HEK293 (cell line): Measurements from ENCODE around the gene NEK9.

Experiments
- CTCF ChIA-PET: fragments of 350-600 bp; formaldehyde crosslinking; extraction: SDS; loops from one replicate; lab custom pipeline; 2021; ENCODE audit warnings: antibody characterized with exemption; lab: Yijun Ruan, JAX
- POLR2A ChIA-PET: fragments of 300-600 bp; formaldehyde crosslinking; extraction: SDS; loops from one replicate; lab custom pipeline; 2020; ENCODE audit warnings: antibody characterized with exemption, inconsistent platforms; lab: Yijun Ruan, JAX
- H3K27ac ChIP-seq: fragments of 200-500 bp; sonication (Bioruptor generic); 2 replicates; pipeline ENCODE4 v1.5.1; 2014; ENCODE audit warnings: low read depth, low read length, control low read depth, inconsistent platforms; ENCODE audit errors: extremely low read depth
- H3K36me3 ChIP-seq, 2 experiments: fragments of 200-500 bp in 1 of 2; sonication (Bioruptor generic) in 1 of 2; 1 replicate in 1 of 2; 2 replicates in 1 of 2; pipeline ENCODE4 v1.5.1; 2014 to 2017; ENCODE audit warnings: inconsistent platforms in 2 of 2, low read length in 2 of 2; ENCODE audit not compliant: control insufficient read depth in 2 of 2, insufficient read depth in 1 of 2
- H3K4me1 ChIP-seq: fragments of 200-500 bp; sonication (Bioruptor generic); 2 replicates; pipeline ENCODE4 v1.5.1; 2014; ENCODE audit warnings: mild to moderate bottlenecking, low read length, inconsistent platforms; ENCODE audit not compliant: control insufficient read depth, insufficient read depth
- H3K4me3 ChIP-seq: 2 replicates; pipeline ENCODE4 v1.5.1; 2011; ENCODE audit warnings: low read depth, mild to moderate bottlenecking, control low read depth, low read length, moderate library complexity
- H3K9me3 ChIP-seq: fragments of 200-500 bp; sonication (Bioruptor generic); 2 replicates; pipeline ENCODE4 v1.5.1; 2014; ENCODE audit warnings: low read depth, low read length, inconsistent platforms; ENCODE audit not compliant: control insufficient read depth, insufficient read depth
- GLI4 ChIP-seq: fragments of 450-650 bp; formaldehyde crosslinking; IDR thresholded peaks from 2 replicates; pipeline ENCODE4 v1.5.1; 2016; ENCODE audit warnings: missing biosample characterization, missing genetic modification characterization
- MEIS1 ChIP-seq: sonication (generic); formaldehyde crosslinking; IDR thresholded peaks from 2 replicates; pipeline ENCODE4 v1.8.1; 2022; ENCODE audit warnings: missing genetic modification reagents, mild to moderate bottlenecking, borderline replicate concordance
- PRDM1 ChIP-seq: fragments of 450-650 bp; formaldehyde crosslinking; IDR thresholded peaks from 2 replicates; pipeline ENCODE4; 2016; ENCODE audit warnings: missing biosample characterization, missing genetic modification characterization
- SETDB1 ChIP-seq: IDR thresholded peaks from one replicate; pipeline ENCODE4 v1.6.1; 2017; ENCODE audit warnings: mild to moderate bottlenecking, low read length, moderate library complexity, mixed read lengths; ENCODE audit not compliant: insufficient read length
- SP2 ChIP-seq: fragments of 450-650 bp; formaldehyde crosslinking; IDR thresholded peaks from 2 replicates; pipeline ENCODE4 v1.5.1; 2016; ENCODE audit warnings: missing biosample characterization, missing genetic modification characterization
- ZBTB17 ChIP-seq: fragments of 450-650 bp; formaldehyde crosslinking; IDR thresholded peaks from 2 replicates; pipeline ENCODE4 v1.5.1; 2016; ENCODE audit warnings: missing biosample characterization, missing genetic modification characterization
- ZNF133 ChIP-seq: fragments of 450-650 bp; formaldehyde crosslinking; IDR thresholded peaks from 2 replicates; pipeline ENCODE4 v1.5.1; 2016; ENCODE audit warnings: missing biosample characterization, missing genetic modification characterization
- ZNF146 ChIP-seq: fragments of 450-650 bp; formaldehyde crosslinking; IDR thresholded peaks from 2 replicates; pipeline ENCODE4 v1.5.1; 2016; ENCODE audit warnings: missing biosample characterization, missing genetic modification characterization
- ZNF214 ChIP-seq: fragments of 450-650 bp; formaldehyde crosslinking; IDR thresholded peaks from 2 replicates; pipeline ENCODE4 v1.5.1; 2017; ENCODE audit warnings: missing biosample characterization, mild to moderate bottlenecking, missing genetic modification characterization, borderline replicate concordance
- ZNF223 ChIP-seq: fragments of 450-650 bp; formaldehyde crosslinking; IDR thresholded peaks from 2 replicates; pipeline ENCODE4 v1.5.1; 2016; ENCODE audit warnings: missing biosample characterization, missing genetic modification characterization
- ZNF335 ChIP-seq: fragments of 450-650 bp; formaldehyde crosslinking; conservative IDR thresholded peaks from 2 replicates; pipeline ENCODE4 v1.5.1; 2016; ENCODE audit warnings: missing biosample characterization, missing genetic modification characterization
- ZNF354C ChIP-seq: fragments of 450-650 bp; formaldehyde crosslinking; IDR thresholded peaks from 2 replicates; pipeline ENCODE4 v1.5.1; 2016; ENCODE audit warnings: missing biosample characterization, missing genetic modification characterization, low read depth, borderline replicate concordance
- ZNF544 ChIP-seq: fragments of 450-650 bp; formaldehyde crosslinking; IDR thresholded peaks from 2 replicates; pipeline ENCODE4 v1.5.0; 2017; ENCODE audit warnings: missing biosample characterization, missing genetic modification characterization
- ZNF555 ChIP-seq: fragments of 450-650 bp; formaldehyde crosslinking; conservative IDR thresholded peaks from 2 replicates; pipeline ENCODE4 v1.5.1; 2017; ENCODE audit warnings: missing biosample characterization, mild to moderate bottlenecking, missing genetic modification characterization, inconsistent platforms
- ZNF560 ChIP-seq: fragments of 450-650 bp; formaldehyde crosslinking; IDR thresholded peaks from 2 replicates; pipeline ENCODE4 v1.5.1; 2017; ENCODE audit warnings: missing biosample characterization, missing genetic modification characterization, borderline replicate concordance
- ZNF600 ChIP-seq: fragments of 450-650 bp; formaldehyde crosslinking; IDR thresholded peaks from 2 replicates; pipeline ENCODE4 v1.5.1; 2016; ENCODE audit warnings: missing biosample characterization, missing genetic modification characterization
- ZNF610 ChIP-seq: fragments of 450-650 bp; formaldehyde crosslinking; IDR thresholded peaks from 2 replicates; pipeline ENCODE4 v1.5.1; 2016; ENCODE audit warnings: missing biosample characterization, missing genetic modification characterization, borderline replicate concordance
- ZNF707 ChIP-seq: fragments of 450-650 bp; formaldehyde crosslinking; IDR thresholded peaks from 2 replicates; pipeline ENCODE4 v1.5.1; 2016; ENCODE audit warnings: missing biosample characterization, missing genetic modification characterization
- ZNF768 ChIP-seq: fragments of 450-650 bp; formaldehyde crosslinking; IDR thresholded peaks from 2 replicates; pipeline ENCODE4 v1.5.1; 2018; ENCODE audit warnings: missing biosample characterization, mild to moderate bottlenecking, missing genetic modification characterization
- ZNF777 ChIP-seq: fragments of 450-650 bp; formaldehyde crosslinking; IDR thresholded peaks from 2 replicates; pipeline ENCODE4 v1.5.1; 2017; ENCODE audit warnings: missing biosample characterization, missing genetic modification characterization, borderline replicate concordance
- ZNF791 ChIP-seq: fragments of 450-650 bp; formaldehyde crosslinking; IDR thresholded peaks from 2 replicates; pipeline ENCODE4 v1.5.1; 2016; ENCODE audit warnings: missing biosample characterization, missing genetic modification characterization
- TF ChIP-seq, protein P1 (sequence below): fragments of 450-650 bp; formaldehyde crosslinking; IDR thresholded peaks from 2 replicates; pipeline ENCODE4 v1.5.1; 2016; ENCODE audit warnings: missing biosample characterization, missing genetic modification characterization
- TF ChIP-seq, protein P2 (sequence below): fragments of 450-650 bp; formaldehyde crosslinking; IDR thresholded peaks from 2 replicates; pipeline ENCODE4 v1.5.1; 2016; ENCODE audit warnings: missing biosample characterization, missing genetic modification characterization
- TF ChIP-seq, protein P3 (sequence below): fragments of 450-650 bp; formaldehyde crosslinking; IDR thresholded peaks from 2 replicates; pipeline ENCODE4 v1.5.1; 2016; ENCODE audit warnings: missing biosample characterization, missing genetic modification characterization
- TF ChIP-seq, protein P4 (sequence below): fragments of 450-650 bp; formaldehyde crosslinking; IDR thresholded peaks from 2 replicates; pipeline ENCODE4 v1.5.1; 2016; ENCODE audit warnings: missing biosample characterization, missing genetic modification characterization
- TF ChIP-seq, protein P5 (sequence below): fragments of 450-650 bp; formaldehyde crosslinking; IDR thresholded peaks from 2 replicates; pipeline ENCODE4 v1.5.1; 2016; ENCODE audit warnings: missing biosample characterization, missing genetic modification characterization

Gene NEK9

DNA sequence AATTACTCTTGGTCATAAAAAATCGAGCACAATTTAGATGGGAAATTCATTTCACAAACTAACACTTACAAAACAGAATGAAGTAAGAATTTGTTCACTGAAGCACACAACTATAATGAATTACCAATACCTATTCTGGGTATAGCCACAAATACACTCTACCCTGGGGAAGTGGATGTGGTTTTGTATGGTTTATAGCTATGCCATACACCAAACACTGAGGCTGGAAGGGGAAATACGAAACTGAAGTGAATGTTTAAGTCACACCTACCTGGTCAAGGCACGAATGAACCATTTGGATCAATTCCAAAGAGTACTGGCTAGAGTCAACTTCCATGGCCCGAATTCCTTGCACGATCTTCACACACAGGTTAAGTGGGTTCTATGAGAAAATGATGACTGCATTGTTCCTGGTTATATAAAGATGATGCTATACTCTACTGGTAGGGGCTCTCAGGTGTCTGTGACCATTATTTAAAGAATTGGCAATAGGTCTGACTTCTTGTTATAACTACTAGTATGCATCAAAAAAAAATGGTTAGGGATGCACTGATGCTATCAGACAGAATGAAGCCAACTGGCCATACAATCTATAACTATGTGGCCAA is 12.8 kb downstream of the NEK9 start (continued):
- TF ChIP-seq, protein P1, sequence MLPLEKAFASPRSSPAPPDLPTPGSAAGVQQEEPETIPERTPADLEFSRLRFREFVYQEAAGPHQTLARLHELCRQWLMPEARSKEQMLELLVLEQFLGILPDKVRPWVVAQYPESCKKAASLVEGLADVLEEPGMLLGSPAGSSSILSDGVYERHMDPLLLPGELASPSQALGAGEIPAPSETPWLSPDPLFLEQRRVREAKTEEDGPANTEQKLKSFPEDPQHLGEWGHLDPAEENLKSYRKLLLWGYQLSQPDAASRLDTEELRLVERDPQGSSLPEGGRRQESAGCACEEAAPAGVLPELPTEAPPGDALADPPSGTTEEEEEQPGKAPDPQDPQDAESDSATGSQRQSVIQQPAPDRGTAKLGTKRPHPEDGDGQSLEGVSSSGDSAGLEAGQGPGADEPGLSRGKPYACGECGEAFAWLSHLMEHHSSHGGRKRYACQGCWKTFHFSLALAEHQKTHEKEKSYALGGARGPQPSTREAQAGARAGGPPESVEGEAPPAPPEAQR (tag by site-specific recombination) = no peak
- no peak for TF ChIP-seq ZNF354C (tag by site-specific recombination)
- TF ChIP-seq ZNF544 (tag by site-specific recombination) = no peak
- TF ChIP-seq ZNF768 = no peak
- no peak for TF ChIP-seq ZNF707 (tag by site-specific recombination)
- no peak for TF ChIP-seq ZNF777 (tag by site-specific recombination)
- no peak for TF ChIP-seq PRDM1 (tag by site-specific recombination)
- no peak for TF ChIP-seq SP2 (tag by site-specific recombination)

DNA sequence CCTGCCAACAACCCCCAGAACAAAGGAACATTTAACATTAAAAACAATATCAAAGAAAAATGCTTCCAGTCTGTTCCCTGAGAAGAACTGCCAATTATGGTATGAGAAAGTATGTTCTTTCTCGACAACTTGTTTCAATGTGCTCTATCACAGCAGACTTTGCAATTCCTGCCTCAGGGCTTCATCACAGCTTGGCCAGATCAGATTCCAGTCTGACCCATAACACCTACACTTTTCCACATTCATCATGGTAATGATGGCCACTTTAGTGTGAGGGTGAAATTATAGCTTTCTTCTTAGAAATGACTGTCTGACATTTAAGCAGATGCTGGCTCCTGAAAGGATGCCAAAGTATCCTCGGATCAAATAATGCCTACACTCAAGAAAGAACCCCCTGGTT is 17.0 kb downstream of the NEK9 start:
- ChIA-PET CTCF (no interaction called here), POLR2A (no interaction called here)
- H3K36me3 ChIP-seq = peaks cover 81 to 96% of the 10 kb centered on the region in 2 experiments
- no peak overlapping the region for H3K27ac ChIP-seq
- no peaks in the 10 kb centered on the region for H3K4me1 ChIP-seq
- no peak overlapping the region for H3K4me3 ChIP-seq
- no peaks in the 10 kb centered on the region for H3K9me3 ChIP-seq
- TF ChIP-seq, protein P2, sequence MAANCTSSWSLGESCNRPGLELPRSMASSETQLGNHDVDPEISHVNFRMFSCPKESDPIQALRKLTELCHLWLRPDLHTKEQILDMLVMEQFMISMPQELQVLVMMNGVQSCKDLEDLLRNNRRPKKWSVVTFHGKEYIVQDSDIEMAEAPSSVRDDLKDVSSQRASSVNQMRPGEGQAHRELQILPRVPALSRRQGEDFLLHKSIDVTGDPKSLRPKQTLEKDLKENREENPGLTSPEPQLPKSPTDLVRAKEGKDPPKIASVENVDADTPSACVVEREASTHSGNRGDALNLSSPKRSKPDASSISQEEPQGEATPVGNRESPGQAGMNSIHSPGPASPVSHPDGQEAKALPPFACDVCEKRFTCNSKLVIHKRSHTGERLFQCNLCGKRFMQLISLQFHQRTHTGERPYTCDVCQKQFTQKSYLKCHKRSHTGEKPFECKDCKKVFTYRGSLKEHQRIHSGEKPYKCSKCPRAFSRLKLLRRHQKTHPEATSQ (tag by site-specific recombination) = no peak
- TF ChIP-seq ZNF133 (tag by site-specific recombination) (no peak), ZNF214 (tag by site-specific recombination) (no peak), MEIS1 (CRISPR knock-in tag) (no peak), SETDB1 (no peak), ZNF335 (tag by site-specific recombination) (no peak), ZBTB17 (tag by site-specific recombination) (no peak), ZNF600 (tag by site-specific recombination) (no peak), ZNF610 (tag by site-specific recombination) (no peak), GLI4 (no peak), ZNF791 (tag by site-specific recombination) (no peak), ZNF560 (no peak)
- TF ChIP-seq, protein P3, sequence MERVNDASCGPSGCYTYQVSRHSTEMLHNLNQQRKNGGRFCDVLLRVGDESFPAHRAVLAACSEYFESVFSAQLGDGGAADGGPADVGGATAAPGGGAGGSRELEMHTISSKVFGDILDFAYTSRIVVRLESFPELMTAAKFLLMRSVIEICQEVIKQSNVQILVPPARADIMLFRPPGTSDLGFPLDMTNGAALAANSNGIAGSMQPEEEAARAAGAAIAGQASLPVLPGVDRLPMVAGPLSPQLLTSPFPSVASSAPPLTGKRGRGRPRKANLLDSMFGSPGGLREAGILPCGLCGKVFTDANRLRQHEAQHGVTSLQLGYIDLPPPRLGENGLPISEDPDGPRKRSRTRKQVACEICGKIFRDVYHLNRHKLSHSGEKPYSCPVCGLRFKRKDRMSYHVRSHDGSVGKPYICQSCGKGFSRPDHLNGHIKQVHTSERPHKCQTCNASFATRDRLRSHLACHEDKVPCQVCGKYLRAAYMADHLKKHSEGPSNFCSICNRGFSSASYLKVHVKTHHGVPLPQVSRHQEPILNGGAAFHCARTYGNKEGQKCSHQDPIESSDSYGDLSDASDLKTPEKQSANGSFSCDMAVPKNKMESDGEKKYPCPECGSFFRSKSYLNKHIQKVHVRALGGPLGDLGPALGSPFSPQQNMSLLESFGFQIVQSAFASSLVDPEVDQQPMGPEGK = no peak

DNA sequence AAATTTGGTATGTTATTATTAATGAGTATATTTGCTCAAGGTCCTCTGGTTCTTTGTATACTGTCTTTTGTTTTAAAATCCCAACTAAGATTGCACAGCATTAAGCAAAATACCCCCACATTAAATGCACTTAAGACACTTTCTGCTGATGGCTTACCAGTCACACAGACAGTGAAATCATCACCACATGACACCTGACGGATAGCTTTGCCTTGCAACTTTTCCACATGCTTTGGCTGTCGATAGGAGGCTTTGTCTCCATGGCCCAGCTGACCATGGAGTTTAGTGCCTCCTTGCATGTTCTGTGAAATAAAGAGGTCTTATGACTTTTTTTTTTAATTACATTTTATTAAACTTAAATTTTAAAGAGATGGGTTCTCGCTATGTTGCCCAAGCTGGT is 19.7 kb downstream of the NEK9 start:
- Histone ChIP-seq H3K9me3 (no peaks in the 10 kb centered on the region), H3K4me1 (no peaks in the 10 kb centered on the region), H3K4me3 (no peak overlapping the region), H3K27ac (no peak overlapping the region), H3K36me3 (peaks cover 78 to 86% of the 10 kb centered on the region in 2 experiments)
- CTCF ChIA-PET = no interaction called here
- POLR2A ChIA-PET = interaction anchor here (0.7 kb wide), 1 partner anchor 36 kb away, joined by 3 read pairs; no protein-coding TSS in a partner anchor
- no peak for TF ChIP-seq ZNF223
- TF ChIP-seq, protein P4, sequence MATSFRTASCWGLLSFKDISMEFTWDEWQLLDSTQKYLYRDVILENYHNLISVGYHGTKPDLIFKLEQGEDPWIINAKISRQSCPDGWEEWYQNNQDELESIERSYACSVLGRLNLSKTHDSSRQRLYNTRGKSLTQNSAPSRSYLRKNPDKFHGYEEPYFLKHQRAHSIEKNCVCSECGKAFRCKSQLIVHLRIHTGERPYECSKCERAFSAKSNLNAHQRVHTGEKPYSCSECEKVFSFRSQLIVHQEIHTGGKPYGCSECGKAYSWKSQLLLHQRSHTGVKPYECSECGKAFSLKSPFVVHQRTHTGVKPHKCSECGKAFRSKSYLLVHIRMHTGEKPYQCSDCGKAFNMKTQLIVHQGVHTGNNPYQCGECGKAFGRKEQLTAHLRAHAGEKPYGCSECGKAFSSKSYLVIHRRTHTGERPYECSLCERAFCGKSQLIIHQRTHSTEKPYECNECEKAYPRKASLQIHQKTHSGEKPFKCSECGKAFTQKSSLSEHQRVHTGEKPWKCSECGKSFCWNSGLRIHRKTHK (tag by site-specific recombination) = no peak
- TF ChIP-seq ZNF146 (tag by site-specific recombination) = no peak
- no peak for TF ChIP-seq ZNF555
- TF ChIP-seq, protein P5, sequence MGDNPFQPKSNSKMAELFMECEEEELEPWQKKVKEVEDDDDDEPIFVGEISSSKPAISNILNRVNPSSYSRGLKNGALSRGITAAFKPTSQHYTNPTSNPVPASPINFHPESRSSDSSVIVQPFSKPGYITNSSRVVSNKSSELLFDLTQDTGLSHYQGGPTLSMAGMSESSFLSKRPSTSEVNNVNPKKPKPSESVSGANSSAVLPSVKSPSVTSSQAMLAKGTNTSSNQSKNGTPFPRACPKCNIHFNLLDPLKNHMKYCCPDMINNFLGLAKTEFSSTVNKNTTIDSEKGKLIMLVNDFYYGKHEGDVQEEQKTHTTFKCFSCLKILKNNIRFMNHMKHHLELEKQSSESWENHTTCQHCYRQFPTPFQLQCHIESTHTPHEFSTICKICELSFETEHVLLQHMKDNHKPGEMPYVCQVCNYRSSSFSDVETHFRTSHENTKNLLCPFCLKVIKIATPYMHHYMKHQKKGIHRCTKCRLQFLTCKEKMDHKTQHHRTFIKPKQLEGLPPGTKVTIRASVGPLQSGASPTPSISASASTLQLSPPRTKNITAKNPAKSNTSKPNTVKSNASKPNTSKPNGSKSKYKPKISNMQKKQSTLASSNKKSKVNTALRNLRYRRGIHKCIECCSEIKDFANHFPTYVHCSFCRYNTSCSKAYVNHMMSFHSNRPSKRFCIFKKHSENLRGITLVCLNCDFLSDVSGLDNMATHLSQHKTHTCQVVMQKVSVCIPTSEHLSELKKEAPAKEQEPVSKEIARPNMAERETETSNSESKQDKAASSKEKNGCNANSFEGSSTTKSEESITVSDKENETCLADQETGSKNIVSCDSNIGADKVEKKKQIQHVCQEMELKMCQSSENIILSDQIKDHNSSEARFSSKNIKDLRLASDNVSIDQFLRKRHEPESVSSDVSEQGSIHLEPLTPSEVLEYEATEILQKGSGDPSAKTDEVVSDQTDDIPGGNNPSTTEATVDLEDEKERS (tag by site-specific recombination) = no peak
